Panc1 (cell line): ENCODE data around the gene JDP2.

Source experiments
- SIN3A ChIP-seq: IDR thresholded peaks from 2 replicates; pipeline ENCODE4 v1.6.1; 2012; ENCODE audit warnings: low read depth, mild to moderate bottlenecking, low read length, moderate library complexity, borderline replicate concordance; ENCODE audit not compliant: insufficient read depth
- TF ChIP-seq, protein P1 (sequence below): fragments of 450-650 bp; IDR thresholded peaks from 2 replicates; pipeline ENCODE4 v1.5.1; 2017; ENCODE audit warnings: mild to moderate bottlenecking

- TF ChIP-seq, protein P1, sequence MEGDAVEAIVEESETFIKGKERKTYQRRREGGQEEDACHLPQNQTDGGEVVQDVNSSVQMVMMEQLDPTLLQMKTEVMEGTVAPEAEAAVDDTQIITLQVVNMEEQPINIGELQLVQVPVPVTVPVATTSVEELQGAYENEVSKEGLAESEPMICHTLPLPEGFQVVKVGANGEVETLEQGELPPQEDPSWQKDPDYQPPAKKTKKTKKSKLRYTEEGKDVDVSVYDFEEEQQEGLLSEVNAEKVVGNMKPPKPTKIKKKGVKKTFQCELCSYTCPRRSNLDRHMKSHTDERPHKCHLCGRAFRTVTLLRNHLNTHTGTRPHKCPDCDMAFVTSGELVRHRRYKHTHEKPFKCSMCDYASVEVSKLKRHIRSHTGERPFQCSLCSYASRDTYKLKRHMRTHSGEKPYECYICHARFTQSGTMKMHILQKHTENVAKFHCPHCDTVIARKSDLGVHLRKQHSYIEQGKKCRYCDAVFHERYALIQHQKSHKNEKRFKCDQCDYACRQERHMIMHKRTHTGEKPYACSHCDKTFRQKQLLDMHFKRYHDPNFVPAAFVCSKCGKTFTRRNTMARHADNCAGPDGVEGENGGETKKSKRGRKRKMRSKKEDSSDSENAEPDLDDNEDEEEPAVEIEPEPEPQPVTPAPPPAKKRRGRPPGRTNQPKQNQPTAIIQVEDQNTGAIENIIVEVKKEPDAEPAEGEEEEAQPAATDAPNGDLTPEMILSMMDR, result no peak
- TF ChIP-seq SIN3A, result no peak
Measured at GRCh38 chr14:75506930-75507329, 79.1 kb downstream of the JDP2 start.
